Ishikawa (cell line): ENCODE results near the gene GJA4.

Experiments used
- EP300 ChIP-seq: IDR thresholded peaks from 2 replicates; pipeline ENCODE4 v1.6.1; 2012; ENCODE audit warnings: borderline replicate concordance
- FOXM1 ChIP-seq: IDR thresholded peaks from 2 replicates; pipeline ENCODE4 v1.6.1; 2012; ENCODE audit warnings: low read depth, borderline replicate concordance
- RAD21 ChIP-seq: IDR thresholded peaks from 2 replicates; pipeline ENCODE4 v1.6.1; 2012; ENCODE audit warnings: low read depth
- YY1 ChIP-seq: IDR thresholded peaks from 2 replicates; pipeline ENCODE4 v1.6.1; 2012; ENCODE audit warnings: low read depth
- ZBTB7A ChIP-seq: IDR thresholded peaks from 2 replicates; pipeline ENCODE4 v1.6.1; 2012; ENCODE audit warnings: low read depth
- TF ChIP-seq, protein P1 (sequence below): IDR thresholded peaks from 2 replicates; pipeline ENCODE4 v1.6.1; 2012

- TF ChIP-seq RAD21 (no peak), YY1 (no peak), EP300 (no peak), ZBTB7A (no peak), FOXM1 (no peak)
- TF ChIP-seq, protein P1, sequence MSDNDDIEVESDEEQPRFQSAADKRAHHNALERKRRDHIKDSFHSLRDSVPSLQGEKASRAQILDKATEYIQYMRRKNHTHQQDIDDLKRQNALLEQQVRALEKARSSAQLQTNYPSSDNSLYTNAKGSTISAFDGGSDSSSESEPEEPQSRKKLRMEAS = no peak
Observed at GRCh38 chr1:34843392-34844251, 50.8 kb downstream of the GJA4 start.
